GM23248 (cell line): ENCODE data around the gene VWA8. TPM values are rescaled to one million over a fixed set of nuclear protein-coding genes. Genes with fewer than 3 reads are reported as not detected.
"Not testable (repeated sequence)": the region's sequence is repeated elsewhere in the genome, so short reads cannot be mapped to it uniquely, and the experiment has no call there.

Experiments used
- DNase-seq: peaks from one replicate; pipeline ENCODE4 v3.0.0-alpha.2; 2015
- H2AFZ ChIP-seq: fragments of 200-600 bp; sonication (generic); 2 replicates; pipeline ENCODE4 v1.6.1; 2016; ENCODE audit warnings: antibody characterized with exemption
- H3F3A ChIP-seq: fragments of 200-600 bp; sonication (generic); 2 replicates; pipeline ENCODE4 v1.6.1; 2016; ENCODE audit warnings: mild to moderate bottlenecking, antibody characterized with exemption, mixed run types; ENCODE audit not compliant: insufficient read depth
- H3K27ac ChIP-seq: fragments of 200-600 bp; sonication (generic); 2 replicates; pipeline ENCODE4 v1.5.1; 2016; ENCODE audit warnings: mild to moderate bottlenecking
- H3K27me3 ChIP-seq: fragments of 200-600 bp; sonication (generic); replicated peaks from 2 replicates; pipeline ENCODE4 v1.6.1; 2016; ENCODE audit warnings: mild to moderate bottlenecking; ENCODE audit not compliant: insufficient read depth
- H3K36me3 ChIP-seq: fragments of 200-600 bp; sonication (generic); 2 replicates; pipeline ENCODE4 v1.6.1; 2016; ENCODE audit warnings: low read depth, mild to moderate bottlenecking
- H3K4me1 ChIP-seq: fragments of 200-600 bp; sonication (generic); 2 replicates; pipeline ENCODE4 v1.6.1; 2016; ENCODE audit warnings: mild to moderate bottlenecking; ENCODE audit not compliant: insufficient read depth
- H3K4me2 ChIP-seq: fragments of 200-600 bp; sonication (generic); one replicate; pipeline ENCODE4 v1.6.1; 2016; ENCODE audit warnings: mild to moderate bottlenecking; ENCODE audit not compliant: unreplicated experiment
- H3K4me3 ChIP-seq: fragments of 200-600 bp; sonication (generic); 2 replicates; pipeline ENCODE4 v1.5.1; 2016; ENCODE audit warnings: mild to moderate bottlenecking
- H3K79me2 ChIP-seq: fragments of 200-600 bp; sonication (generic); 2 replicates; pipeline ENCODE4 v1.6.1; 2016; ENCODE audit warnings: mild to moderate bottlenecking; ENCODE audit not compliant: insufficient read depth
- H3K9ac ChIP-seq: fragments of 200-600 bp; sonication (generic); 2 replicates; pipeline ENCODE4 v1.6.1; 2016; ENCODE audit warnings: mild to moderate bottlenecking
- H3K9me2 ChIP-seq: fragments of 200-600 bp; sonication (generic); 2 replicates; pipeline ENCODE4 v1.6.1; 2016; ENCODE audit warnings: mixed run types, mild to moderate bottlenecking, moderate library complexity; ENCODE audit not compliant: insufficient read depth
- H3K9me3 ChIP-seq: fragments of 200-600 bp; sonication (generic); one replicate; pipeline ENCODE4 v1.6.1; 2017; ENCODE audit warnings: low read depth
- H4K20me1 ChIP-seq: fragments of 200-600 bp; sonication (generic); 2 replicates; pipeline ENCODE4 v1.6.0; 2016; ENCODE audit not compliant: insufficient read depth
- EZH2 ChIP-seq: fragments of 200-600 bp; sonication (generic); IDR thresholded peaks from 2 replicates; pipeline ENCODE4 v1.6.1; 2018; ENCODE audit warnings: antibody characterized with exemption, mild to moderate bottlenecking; ENCODE audit not compliant: insufficient read depth, poor library complexity, severe bottlenecking
- EZH2phosphoT487 ChIP-seq: fragments of 200-600 bp; sonication (generic); IDR thresholded peaks from 2 replicates; pipeline ENCODE4 v1.6.1; 2018; ENCODE audit warnings: antibody characterized with exemption, moderate library complexity, mild to moderate bottlenecking, low read depth; ENCODE audit not compliant: insufficient read depth
- WGBS, 2 experiments: methylation state at CpG; one replicate each; pipeline ENCODE4 v1.1.6; 2015 to 2017; ENCODE audit warnings: low lambda C conversion rate in 2 of 2, low coverage in 1 of 2; ENCODE audit errors: missing lambda C conversion rate in 2 of 2; 5-methylcytosine and 5-hydroxymethylcytosine counted together
- in situ Hi-C: fragments of 300-500 bp; cut with MboI; formaldehyde crosslinking; loops from 2 replicates; pipeline ENCODE4 v1.15.0; 2020
- polyA plus RNA-seq: library from polyadenylated mRNA; unstranded; fragments of >200 nt; fragmentation: Nextera tagmentation; extraction: Ambion mirVana; gene quantifications from 2 replicates; pipeline ENCODE4 v1.2.1, GENCODE V29; 2016
- total RNA-seq: library from RNA; depleted of rRNA; stranded (reverse); fragments of >200 nt; shearing (Covaris generic); gene quantifications from 2 replicates; pipeline ENCODE4 v1.2.3, GENCODE V29; 2014

The VWA8 gene
- total and polyA plus RNA-seq, 2 experiments from 2014 or later = 3.9 to 10.1 TPM

GRCh38 chr13:41909506-41909905 is 51.4 kb downstream of the VWA8 start:
- no peaks in the 10 kb centered on the region for H4K20me1 ChIP-seq
- WGBS, 2 experiments = 95 to 100% methylated on average over 2 of the region's 2 CpGs
- H3K9ac ChIP-seq = no peak overlapping the region
- no peaks in the 10 kb centered on the region for H3K9me2 ChIP-seq
- no peak for DNase-seq
- no peaks in the 10 kb centered on the region for H3K79me2 ChIP-seq
- no peak overlapping the region for H2AFZ ChIP-seq
- no peak overlapping the region for H3K27ac ChIP-seq
- no peaks in the 10 kb centered on the region for H3K9me3 ChIP-seq
- H3K4me1 ChIP-seq = peaks cover 6% of the 10 kb centered on the region
- H3K4me3 ChIP-seq = no peak overlapping the region
- H3F3A ChIP-seq = peaks cover 5% of the 10 kb centered on the region; the same call in 1 of the 2 replicates
- peaks cover 5% of the 10 kb centered on the region; the same call in 1 of the 2 replicates for H3K36me3 ChIP-seq
- in situ Hi-C loops = no loop called here
- no peak overlapping the region for H3K4me2 ChIP-seq
- no peaks in the 10 kb centered on the region for H3K27me3 ChIP-seq
- TF ChIP-seq EZH2 = no peak
- TF ChIP-seq EZH2phosphoT487 = no peak

GRCh38 chr13:41905600-41906254 is 55.2 kb downstream of the VWA8 start:
- H3K9me3 ChIP-seq = no peaks in the 10 kb centered on the region
- in situ Hi-C loops = no loop called here
- H2AFZ ChIP-seq = no peak overlapping the region
- no peak overlapping the region for H3K27ac ChIP-seq
- DNase-seq = peak; percentile 71
- no peak overlapping the region for H3K4me2 ChIP-seq
- peaks cover 13% of the 10 kb centered on the region for H3K4me1 ChIP-seq
- peaks cover 5% of the 10 kb centered on the region; the same call in 1 of the 2 replicates for H3F3A ChIP-seq
- no peaks in the 10 kb centered on the region for H4K20me1 ChIP-seq
- 23 to 30% methylated on average over 2 of the region's 2 CpGs for WGBS, 2 experiments
- H3K27me3 ChIP-seq = no peaks in the 10 kb centered on the region
- peaks cover 5% of the 10 kb centered on the region; the same call in 1 of the 2 replicates for H3K36me3 ChIP-seq
- no peak overlapping the region for H3K4me3 ChIP-seq
- no peaks in the 10 kb centered on the region for H3K9me2 ChIP-seq
- TF ChIP-seq EZH2 = no peak
- no peaks in the 10 kb centered on the region for H3K79me2 ChIP-seq
- H3K9ac ChIP-seq = no peak overlapping the region

- Histone ChIP-seq H2AFZ (no peak overlapping the region), H3K4me3 (no peak overlapping the region), H3K36me3 (no peaks in the 10 kb centered on the region), H3K27me3 (no peaks in the 10 kb centered on the region), H3K9ac (no peak overlapping the region), H3K9me3 (no peaks in the 10 kb centered on the region), H3K27ac (no peak overlapping the region), H3F3A (peaks cover 2% of the 10 kb centered on the region; the same call in 1 of the 2 replicates), H4K20me1 (no peaks in the 10 kb centered on the region), H3K4me1 (peaks cover 12% of the 10 kb centered on the region), H3K4me2 (no peak overlapping the region), H3K79me2 (no peaks in the 10 kb centered on the region), H3K9me2 (no peaks in the 10 kb centered on the region)
- in situ Hi-C loops = no loop called here
- TF ChIP-seq EZH2 (no peak), EZH2phosphoT487 (no peak)
- peak; percentile 20 for DNase-seq
Observed at GRCh38 chr13:41900918-41901317, 60.0 kb downstream of the VWA8 start.

- H3K79me2 ChIP-seq, H3K4me1 ChIP-seq, H3F3A ChIP-seq, H3K9ac ChIP-seq, H3K9me3 ChIP-seq, H3K4me2 ChIP-seq, H3K4me3 ChIP-seq, H2AFZ ChIP-seq, H3K9me2 ChIP-seq, DNase-seq, H3K36me3 ChIP-seq, in situ Hi-C loops, H3K27ac ChIP-seq, H4K20me1 ChIP-seq, H3K27me3 ChIP-seq: not testable (repeated sequence)
- 99 to 100% methylated on average over 10 to 14 of the region's 24 CpGs for WGBS, 2 experiments
Observed at GRCh38 chr13:41898411-41898810, 62.5 kb downstream of the VWA8 start.

- DNase-seq = no peak
Observed at GRCh38 chr13:41897126-41897525, 63.8 kb downstream of the VWA8 start.

More at GRCh38 chr13:41897126-41897525, 63.8 kb downstream of the VWA8 start:
- Histone ChIP-seq H3K4me2 (no peak overlapping the region), H4K20me1 (no peaks in the 10 kb centered on the region), H3K4me3 (no peak overlapping the region), H3F3A (no peaks in the 10 kb centered on the region), H3K9me3 (no peaks in the 10 kb centered on the region), H3K27me3 (no peaks in the 10 kb centered on the region), H3K27ac (no peak overlapping the region), H3K36me3 (no peaks in the 10 kb centered on the region), H3K9ac (no peak overlapping the region), H3K4me1 (peaks cover 9% of the 10 kb centered on the region), H2AFZ (no peak overlapping the region), H3K79me2 (no peaks in the 10 kb centered on the region), H3K9me2 (no peaks in the 10 kb centered on the region)
- 93 to 94% methylated on average over 2 of the region's 2 CpGs for WGBS, 2 experiments
- in situ Hi-C loops = no loop called here
- TF ChIP-seq EZH2 (no peak), EZH2phosphoT487 (no peak)
